Suprapubic skin (tissue), 4 donors: ENCODE data around the gene COQ8A. TPM values are rescaled to one million over a fixed set of nuclear protein-coding genes. Genes with fewer than 3 reads are reported as not detected.

Source experiments
- DNase-seq, 2 donors: peaks; one replicate each; pipeline ENCODE4 v3.0.0-alpha.2; 2019; ENCODE audit warnings: low spot score in 2 of 2
- H3K27ac ChIP-seq: fragments of 200-600 bp; sonication (generic); one replicate; pipeline ENCODE4 v1.5.1; 2019
- H3K27me3 ChIP-seq: fragments of 200-600 bp; sonication (generic); one replicate; pipeline ENCODE4 v1.5.1; 2019
- H3K36me3 ChIP-seq: fragments of 200-600 bp; sonication (generic); one replicate; pipeline ENCODE4 v1.5.1; 2019
- H3K4me1 ChIP-seq: fragments of 200-600 bp; sonication (generic); one replicate; pipeline ENCODE4 v1.5.1; 2019
- H3K4me3 ChIP-seq: fragments of 200-600 bp; sonication (generic); one replicate; pipeline ENCODE4 v1.5.1; 2019; ENCODE audit warnings: mild to moderate bottlenecking
- H3K9me3 ChIP-seq: fragments of 200-600 bp; sonication (generic); one replicate; pipeline ENCODE4 v1.5.1; 2019
- EP300 ChIP-seq: sonication (generic); formaldehyde crosslinking; IDR thresholded peaks from one replicate; pipeline ENCODE4 v1.6.1; 2017; ENCODE audit warnings: antibody characterized with exemption
- POLR2A ChIP-seq, 2 donors: fragments of 450-650 bp; IDR thresholded peaks; one replicate each; pipeline ENCODE4 v1.6.1; 2017; ENCODE audit warnings: antibody characterized with exemption in 2 of 2, mild to moderate bottlenecking in 2 of 2, moderate library complexity in 2 of 2
- POLR2AphosphoS5 ChIP-seq, 3 donors: sonication (generic); formaldehyde crosslinking; IDR thresholded peaks; one replicate each; pipeline ENCODE4 v1.6.1; 2017; ENCODE audit warnings: antibody characterized with exemption in 3 of 3
- whole genome bisulfite sequencing: methylation state at CpG from one replicate; pipeline ENCODE4 v1.1.5; 2018; 5-methylcytosine and 5-hydroxymethylcytosine counted together
- total RNA-seq, 4 donors: library from RNA; depleted of rRNA; stranded (reverse); fragments of >200 nt; gene quantifications; one replicate each; pipeline ENCODE4 v1.1.0, GENCODE V29; 2016
- TF ChIP-seq, protein P1 (sequence below), 2 donors: fragments of 200-600 bp in 1 of 2; fragments of 450-650 bp in 1 of 2; sonication (generic) in 1 of 2; IDR thresholded peaks; one replicate each; pipeline ENCODE4 v1.5.1; 2016 to 2019; ENCODE audit warnings: antibody characterized with exemption in 2 of 2, mild to moderate bottlenecking in 1 of 2, moderate library complexity in 1 of 2

The COQ8A gene
- total RNA-seq, 4 donors from 2014 or later = 41.9 to 113 (median 59.8) TPM

DNA sequence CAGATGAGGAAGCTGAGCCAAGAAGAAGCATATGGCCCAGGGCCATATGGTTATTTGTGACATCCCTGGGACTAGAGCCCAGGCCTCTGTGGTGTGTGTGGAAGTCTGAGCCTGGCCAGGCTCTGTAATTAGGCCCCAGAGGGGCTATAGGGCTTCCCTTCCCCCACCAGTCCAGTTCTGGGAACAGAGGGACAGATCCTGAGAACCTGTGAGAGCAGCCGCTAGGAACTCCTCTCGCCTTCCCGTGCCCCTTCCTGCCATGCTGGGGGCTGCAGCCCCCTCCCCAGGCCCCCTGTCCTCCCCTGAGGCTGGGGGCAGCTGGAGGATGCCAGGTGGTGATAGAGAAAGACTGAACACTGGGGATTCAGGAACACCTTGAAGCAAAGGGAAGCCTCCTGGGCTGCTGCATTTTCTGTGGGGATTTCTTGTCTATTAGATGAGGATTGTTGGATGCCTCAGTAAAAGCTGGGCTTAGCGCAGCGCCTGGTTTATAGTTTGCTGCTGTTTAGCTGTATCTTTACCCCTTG is 33.3 kb downstream of the COQ8A start:
- Histone ChIP-seq H3K27ac (peak overlapping the region; percentile 31), H3K36me3 (peaks cover 46% of the 10 kb centered on the region), H3K4me3 (no peak overlapping the region), H3K27me3 (no peaks in the 10 kb centered on the region), H3K9me3 (no peaks in the 10 kb centered on the region), H3K4me1 (peaks cover 22% of the 10 kb centered on the region)
- TF ChIP-seq, protein P1, sequence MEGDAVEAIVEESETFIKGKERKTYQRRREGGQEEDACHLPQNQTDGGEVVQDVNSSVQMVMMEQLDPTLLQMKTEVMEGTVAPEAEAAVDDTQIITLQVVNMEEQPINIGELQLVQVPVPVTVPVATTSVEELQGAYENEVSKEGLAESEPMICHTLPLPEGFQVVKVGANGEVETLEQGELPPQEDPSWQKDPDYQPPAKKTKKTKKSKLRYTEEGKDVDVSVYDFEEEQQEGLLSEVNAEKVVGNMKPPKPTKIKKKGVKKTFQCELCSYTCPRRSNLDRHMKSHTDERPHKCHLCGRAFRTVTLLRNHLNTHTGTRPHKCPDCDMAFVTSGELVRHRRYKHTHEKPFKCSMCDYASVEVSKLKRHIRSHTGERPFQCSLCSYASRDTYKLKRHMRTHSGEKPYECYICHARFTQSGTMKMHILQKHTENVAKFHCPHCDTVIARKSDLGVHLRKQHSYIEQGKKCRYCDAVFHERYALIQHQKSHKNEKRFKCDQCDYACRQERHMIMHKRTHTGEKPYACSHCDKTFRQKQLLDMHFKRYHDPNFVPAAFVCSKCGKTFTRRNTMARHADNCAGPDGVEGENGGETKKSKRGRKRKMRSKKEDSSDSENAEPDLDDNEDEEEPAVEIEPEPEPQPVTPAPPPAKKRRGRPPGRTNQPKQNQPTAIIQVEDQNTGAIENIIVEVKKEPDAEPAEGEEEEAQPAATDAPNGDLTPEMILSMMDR (IDR thresholded peaks at IDR 0.05) = no peak
- no peak for TF ChIP-seq POLR2AphosphoS5 (IDR thresholded peaks at IDR 0.05)
- no peak for TF ChIP-seq EP300
- no peak for TF ChIP-seq POLR2A (IDR thresholded peaks at IDR 0.05)
- WGBS = 77% methylated on average over 5 of the region's 5 CpGs
- DNase-seq = peak in 1 of 2 donors; percentile 58

DNA sequence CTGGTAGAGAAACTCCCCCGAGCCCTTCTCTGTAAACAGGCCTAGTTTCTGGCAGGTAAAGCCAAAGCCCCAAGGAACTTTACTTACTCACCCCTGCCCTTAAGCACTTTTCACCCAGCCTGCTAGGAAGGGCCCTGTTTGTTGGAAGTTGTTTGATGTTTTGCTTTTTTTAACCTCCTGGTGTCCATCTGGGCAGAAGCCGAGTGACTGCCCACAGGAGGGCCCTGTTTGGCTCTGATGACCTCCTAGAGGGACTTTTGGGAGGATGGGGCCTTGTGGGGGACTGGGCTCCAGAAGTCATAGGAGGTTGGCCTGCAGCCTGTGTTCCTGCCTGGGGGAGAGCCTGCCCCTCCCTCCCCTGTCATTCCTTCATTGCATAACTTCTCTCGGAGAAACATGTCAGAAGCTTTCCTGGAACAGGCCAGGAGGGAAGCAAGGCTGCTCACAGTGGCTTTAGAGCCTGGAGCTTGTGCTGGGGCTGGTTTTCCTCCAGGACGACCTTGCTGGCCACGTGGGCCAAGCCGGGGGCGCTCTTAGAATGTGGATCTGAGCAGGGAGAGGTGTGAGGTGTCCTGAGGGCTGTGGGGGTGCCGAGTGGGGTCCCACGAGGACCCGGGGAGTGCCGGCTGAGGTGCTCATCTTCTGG is 33.9 kb downstream of the COQ8A start:
- DNase-seq = peak in 1 of 2 donors; percentile 81
- Histone ChIP-seq H3K36me3 (peaks cover 48% of the 10 kb centered on the region), H3K27ac (peak overlapping the region; percentile 31), H3K4me3 (no peak overlapping the region), H3K4me1 (peaks cover 22% of the 10 kb centered on the region), H3K9me3 (no peaks in the 10 kb centered on the region), H3K27me3 (no peaks in the 10 kb centered on the region)
- WGBS = 47% methylated on average over 3 of the region's 11 CpGs
- no peak for TF ChIP-seq POLR2A (IDR thresholded peaks at IDR 0.05)
- TF ChIP-seq, protein P1 (IDR thresholded peaks at IDR 0.05) = no peak
- TF ChIP-seq EP300 = no peak
- no peak for TF ChIP-seq POLR2AphosphoS5 (IDR thresholded peaks at IDR 0.05)

DNA sequence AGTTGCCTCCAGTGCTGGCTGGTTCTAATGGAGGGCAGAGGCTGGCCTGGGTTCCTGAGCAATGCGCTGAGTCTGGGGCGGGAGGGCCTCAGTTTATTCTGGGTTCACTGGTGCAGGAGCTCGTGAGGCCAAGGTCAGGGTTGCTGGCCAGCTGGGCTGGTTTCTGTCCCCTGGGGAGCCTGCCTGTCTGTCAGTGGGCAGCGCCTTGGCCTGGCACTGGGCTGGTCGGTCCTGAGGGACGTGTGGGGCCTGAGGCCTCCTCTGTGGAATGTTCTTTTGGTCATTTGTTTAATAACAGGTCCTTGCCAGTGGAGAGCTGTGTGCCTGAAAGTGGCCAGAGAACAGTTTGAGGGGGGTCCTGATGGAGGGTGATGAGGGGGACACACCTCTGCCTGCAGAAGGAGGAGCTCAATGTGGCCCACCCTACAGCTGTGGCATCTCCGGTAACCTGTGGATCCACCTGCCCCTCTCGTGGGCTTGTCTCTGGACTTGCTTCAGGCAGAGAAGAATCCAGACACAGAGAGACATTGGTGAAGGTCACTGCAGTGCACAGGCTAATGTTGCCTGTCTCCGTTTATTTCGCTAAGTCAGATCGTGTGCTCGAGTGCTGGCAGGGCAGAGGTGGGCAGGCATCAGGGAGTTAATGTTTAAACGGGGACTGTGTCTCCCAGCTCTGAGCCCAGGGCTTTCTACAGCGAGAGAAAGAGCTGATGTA is 34.6 kb downstream of the COQ8A start:
- Histone ChIP-seq H3K27ac (peak overlapping the region; percentile 31), H3K36me3 (peaks cover 50% of the 10 kb centered on the region), H3K27me3 (no peaks in the 10 kb centered on the region), H3K9me3 (no peaks in the 10 kb centered on the region), H3K4me1 (peaks cover 22% of the 10 kb centered on the region), H3K4me3 (no peak overlapping the region)
- TF ChIP-seq POLR2A (IDR thresholded peaks at IDR 0.05) = no peak
- no peak for TF ChIP-seq EP300
- TF ChIP-seq POLR2AphosphoS5 (IDR thresholded peaks at IDR 0.05) = no peak
- TF ChIP-seq, protein P1 (IDR thresholded peaks at IDR 0.05) = no peak
- peak in 1 of 2 donors; percentile 70 for DNase-seq
- WGBS = 64% methylated on average over 11 of the region's 14 CpGs

DNA sequence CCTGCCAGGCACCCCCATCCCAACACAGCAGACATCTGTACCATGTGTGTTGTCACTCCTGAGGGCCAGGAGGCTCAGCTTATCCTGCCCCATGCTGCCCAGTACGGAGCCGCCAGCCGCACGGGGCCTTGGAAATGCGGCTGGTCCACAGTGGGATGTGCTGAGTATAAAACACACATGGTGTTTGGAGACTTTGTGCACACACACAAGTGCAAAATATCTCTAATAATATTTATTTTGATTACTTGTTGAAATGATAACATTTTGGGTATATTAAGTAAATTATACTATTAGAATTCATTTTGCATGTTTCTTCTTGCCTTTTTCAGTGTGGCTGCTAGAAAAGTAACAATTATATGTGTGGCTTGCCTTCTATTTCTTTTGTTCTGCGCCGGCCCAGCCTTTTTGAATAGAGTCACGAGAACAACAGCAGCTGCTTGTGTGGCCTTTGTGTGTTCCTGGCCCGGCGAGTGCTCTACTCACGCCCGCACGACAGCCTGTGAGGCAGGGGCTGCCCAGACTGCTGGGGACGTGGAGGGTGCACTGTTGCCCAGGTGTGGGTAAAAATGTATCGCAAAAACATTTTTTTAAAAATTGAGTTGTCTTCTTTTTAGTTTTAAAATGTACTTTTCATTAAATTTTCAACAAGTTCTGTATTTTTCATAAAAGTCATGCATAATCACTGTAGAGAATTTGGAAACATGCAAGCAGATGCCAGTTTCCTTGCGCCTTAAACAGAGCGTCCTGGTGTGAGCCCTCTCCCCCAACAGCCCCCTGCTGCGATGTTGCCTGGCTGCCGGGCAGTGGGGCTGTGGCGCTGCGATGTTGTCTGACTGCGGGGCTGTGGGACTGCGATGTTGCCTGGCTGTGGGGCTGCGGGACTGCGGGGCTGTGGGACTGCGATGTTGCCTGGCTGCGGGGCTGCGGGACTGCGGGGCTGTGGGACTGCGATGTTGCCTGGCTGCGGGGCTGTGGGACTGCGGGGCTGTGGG is 35.5 kb downstream of the COQ8A start:
- TF ChIP-seq EP300 (no peak), POLR2AphosphoS5 (IDR thresholded peaks at IDR 0.05) (no peak), POLR2A (IDR thresholded peaks at IDR 0.05) (no peak)
- TF ChIP-seq, protein P1 (IDR thresholded peaks at IDR 0.05) = no peak
- 94% methylated on average over 21 of the region's 32 CpGs for WGBS
- H3K27me3 ChIP-seq = no peaks in the 10 kb centered on the region
- peaks cover 48% of the 10 kb centered on the region for H3K36me3 ChIP-seq
- DNase-seq = peak in 1 of 2 donors; percentile 66
- H3K9me3 ChIP-seq = no peaks in the 10 kb centered on the region
- H3K4me1 ChIP-seq = peaks cover 22% of the 10 kb centered on the region
- H3K27ac ChIP-seq = no peak overlapping the region
- no peak overlapping the region for H3K4me3 ChIP-seq
